CD4-positive, alpha-beta T cell treated with Interleukin-15 for 4 hours (primary cell): ENCODE results near the gene ZC3H12C.
A peak's percentile ranks its signal among the peaks of the same experiment; 100 is the strongest.
"Not testable (repeated sequence)": the region's sequence is repeated elsewhere in the genome, so short reads cannot be mapped to it uniquely, and the experiment has no call there.

ENCODE experiments used
- DNase-seq: peaks from one replicate; pipeline ENCODE4 v3.0.0-alpha.2; 2020; ENCODE audit warnings: low spot score

Gene ZC3H12C

GRCh38 chr11:110092515-110093406 is at the start of gene ZC3H12C:
ZC3H12C (plus strand) TSS chr11:110093392; CDS start chr11:110093412, 20 bp downstream.
- peak; percentile 6 for DNase-seq

DNA sequence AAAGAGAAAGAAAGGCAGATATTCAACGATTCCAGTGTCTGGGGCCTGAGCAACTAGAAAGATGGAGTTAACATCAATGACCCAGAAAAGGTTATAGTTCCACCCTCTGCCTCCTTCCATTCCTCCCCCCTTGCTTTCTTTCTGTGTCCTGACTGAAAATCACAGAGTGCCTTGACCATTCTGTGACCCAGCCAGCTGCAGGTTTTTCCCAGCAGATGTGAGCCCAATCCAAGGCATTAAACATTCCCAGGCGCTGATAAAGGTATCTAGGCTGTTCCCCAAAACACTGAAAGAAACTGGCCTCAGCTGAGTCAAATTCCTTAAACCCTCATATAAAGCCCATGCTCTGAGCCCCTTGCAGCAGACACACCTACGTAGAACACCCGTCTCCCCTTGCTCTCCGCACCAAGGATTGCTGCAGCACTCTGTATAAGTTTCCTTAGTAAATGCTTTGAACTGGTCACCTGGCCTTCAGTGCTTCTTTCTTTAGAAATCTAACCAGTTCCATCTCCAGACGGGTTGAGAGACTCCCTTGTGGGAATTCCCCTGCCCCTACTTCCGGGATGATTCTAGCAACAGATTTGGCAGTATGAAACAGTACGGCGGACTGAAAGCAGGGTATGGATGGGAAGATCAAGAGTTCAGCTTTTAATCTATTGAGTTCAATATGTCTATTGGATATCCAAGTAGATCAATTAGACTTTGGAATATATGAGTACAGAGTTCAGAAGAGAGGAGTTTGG is 48.8 kb upstream of the ZC3H12C start:
- no peak for DNase-seq

- DNase-seq = no peak
Observed at GRCh38 chr11:110046775-110047380, 46.3 kb upstream of the ZC3H12C start.

DNA sequence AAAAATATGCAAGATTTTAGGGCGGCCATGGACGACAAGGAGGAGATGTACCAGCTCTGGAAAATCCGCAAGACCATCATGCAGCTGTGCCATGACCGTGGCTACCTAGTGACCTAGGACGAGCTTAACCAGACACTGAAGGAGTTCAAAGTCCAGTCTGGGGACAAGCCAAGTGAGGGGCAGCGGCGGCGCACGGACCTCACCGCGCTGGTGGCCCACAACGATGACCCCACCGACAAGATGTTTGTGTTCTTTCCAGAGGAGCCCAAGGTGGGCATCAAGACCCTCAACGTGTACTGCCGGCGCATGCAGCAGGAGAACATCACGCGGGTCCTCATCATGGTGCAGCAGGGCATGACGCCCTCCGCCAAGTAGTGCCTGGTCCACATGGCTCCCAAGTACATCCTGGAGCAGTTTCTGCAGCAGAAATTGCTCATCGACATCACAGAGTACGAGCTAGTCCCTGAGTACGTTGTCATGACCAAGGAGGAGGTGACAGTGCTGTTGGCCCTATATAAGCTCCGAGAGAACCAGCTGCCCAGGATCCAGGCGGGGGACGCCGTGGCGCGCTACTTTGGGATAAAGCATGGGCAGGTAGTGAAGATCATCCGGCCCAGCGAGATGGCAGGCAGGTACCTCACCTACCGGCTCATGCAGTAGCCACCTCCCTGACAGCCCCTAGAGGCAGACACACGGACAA is 43.5 kb upstream of the ZC3H12C start:
- DNase-seq = no peak

DNA sequence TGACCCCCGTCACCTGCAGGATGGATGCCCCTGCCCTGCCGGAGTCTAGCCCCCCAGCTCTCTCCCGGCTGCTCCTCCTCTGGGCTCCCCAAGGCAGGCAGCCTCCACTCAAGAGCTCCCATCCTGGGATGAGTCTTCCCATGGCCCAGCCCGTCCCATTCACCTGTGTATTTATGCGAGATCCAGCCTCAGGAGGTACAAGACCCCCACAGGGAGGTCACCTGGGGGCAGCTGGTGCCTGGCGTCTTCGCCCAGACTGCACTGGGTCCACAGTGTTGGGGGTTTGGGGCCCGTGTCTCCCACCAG is 43.0 kb upstream of the ZC3H12C start:
- no peak for DNase-seq

DNA sequence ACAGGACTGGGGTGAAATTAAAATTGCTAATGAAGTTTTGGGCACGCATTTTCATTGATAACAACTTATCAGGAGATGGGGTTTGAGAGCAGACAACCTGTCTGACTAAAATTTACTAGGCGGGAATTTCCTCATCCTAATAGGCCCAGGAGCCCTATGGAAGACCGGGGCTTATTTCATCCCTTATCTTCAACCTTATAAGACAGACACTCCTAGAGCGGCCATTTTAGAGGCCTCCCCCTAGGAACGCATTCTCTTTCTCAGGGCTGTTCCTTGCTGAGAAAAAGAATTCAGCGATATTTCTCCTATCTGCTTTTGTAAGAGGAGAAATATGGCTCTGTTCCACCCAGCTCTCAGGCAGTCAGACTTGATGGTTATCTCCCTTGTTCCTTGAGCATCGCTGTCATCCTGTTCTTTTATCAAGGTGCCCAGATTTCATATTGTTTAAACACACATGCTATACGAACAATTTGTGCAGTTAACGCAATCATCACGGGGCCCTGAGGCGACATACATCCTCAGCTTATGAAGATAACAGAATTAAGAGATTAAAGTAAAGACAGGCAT is 39.3 kb upstream of the ZC3H12C start:
- DNase-seq = no peak

- DNase-seq = no peak
Observed at GRCh38 chr11:110056956-110057355, 36.2 kb upstream of the ZC3H12C start.

GRCh38 chr11:110059706-110060463 is 33.3 kb upstream of the ZC3H12C start:
- DNase-seq = no peak

DNA sequence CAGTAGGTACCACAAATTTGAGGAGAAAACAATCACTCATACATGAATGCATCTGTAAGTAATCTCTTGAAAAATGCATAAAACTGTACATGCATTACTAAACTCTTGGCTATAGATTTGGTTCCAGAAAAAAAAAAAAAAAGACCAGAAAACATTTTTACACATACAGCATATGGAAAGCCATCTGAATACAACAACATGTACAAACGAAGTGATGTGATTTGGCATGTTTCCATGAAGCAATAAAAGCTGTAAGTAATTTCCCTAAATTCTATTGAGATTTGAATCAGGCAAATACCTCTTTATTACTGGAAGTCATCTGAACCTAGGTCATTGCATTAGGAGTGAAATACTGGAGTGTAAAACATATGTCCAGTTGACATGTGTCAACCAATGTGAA is 31.9 kb upstream of the ZC3H12C start:
- DNase-seq = no peak

GRCh38 chr11:110062247-110062646 is 30.9 kb upstream of the ZC3H12C start:
- no peak for DNase-seq

- DNase-seq = no peak
Observed at GRCh38 chr11:110065189-110065588, 28.0 kb upstream of the ZC3H12C start.

- DNase-seq = not testable (repeated sequence)
Observed at GRCh38 chr11:110068001-110068400, 25.2 kb upstream of the ZC3H12C start.

DNA sequence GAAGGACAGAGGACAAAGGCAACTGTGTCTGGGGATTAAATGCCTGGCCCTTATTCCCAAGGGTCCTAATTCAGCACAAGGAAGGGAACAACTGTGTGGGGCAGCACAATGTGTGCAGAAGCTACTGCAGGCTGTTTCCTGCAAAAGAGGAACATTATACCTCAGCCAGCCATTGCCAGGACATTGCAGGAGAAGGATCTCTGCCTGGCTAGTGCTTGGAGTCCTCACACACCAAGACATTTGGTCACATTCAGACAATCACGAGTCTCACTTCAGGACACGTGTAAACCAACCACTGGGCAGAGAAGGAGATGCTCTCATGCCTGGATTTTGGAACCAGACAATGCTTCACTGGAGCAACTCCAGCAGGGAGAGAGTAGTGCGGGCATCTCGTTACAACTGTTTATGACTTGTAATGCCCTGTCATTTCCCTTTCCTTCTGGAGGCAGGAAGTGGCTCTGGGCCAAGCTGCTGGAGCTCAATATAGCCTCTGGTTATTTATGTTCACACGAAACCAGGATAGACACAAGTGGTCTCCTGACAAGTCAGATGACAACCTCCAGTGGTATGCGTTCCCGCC is 23.9 kb upstream of the ZC3H12C start:
- DNase-seq = no peak

DNA sequence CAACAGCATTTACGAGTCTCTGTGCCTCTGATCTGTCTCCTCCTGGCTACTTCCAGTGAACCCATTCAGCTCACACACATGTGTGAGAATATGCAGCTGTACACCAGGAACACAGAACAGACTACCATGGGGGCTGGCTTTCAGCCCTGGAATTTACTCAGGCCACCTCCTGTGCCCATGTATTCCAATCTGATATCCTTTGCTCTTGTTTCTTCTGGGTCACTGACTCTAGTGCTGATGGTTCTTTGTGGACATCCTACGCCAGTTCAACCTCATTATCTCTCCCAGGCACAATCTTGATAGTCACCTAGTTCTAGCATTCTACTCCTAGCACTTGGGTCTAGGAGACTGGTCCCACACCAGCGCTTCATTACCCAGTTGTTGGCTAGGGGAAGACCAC is 23.0 kb upstream of the ZC3H12C start:
- DNase-seq = no peak

GRCh38 chr11:110071197-110071596 is 22.0 kb upstream of the ZC3H12C start:
- no peak for DNase-seq

GRCh38 chr11:110072930-110073329 is 20.3 kb upstream of the ZC3H12C start:
- DNase-seq = no peak

DNA sequence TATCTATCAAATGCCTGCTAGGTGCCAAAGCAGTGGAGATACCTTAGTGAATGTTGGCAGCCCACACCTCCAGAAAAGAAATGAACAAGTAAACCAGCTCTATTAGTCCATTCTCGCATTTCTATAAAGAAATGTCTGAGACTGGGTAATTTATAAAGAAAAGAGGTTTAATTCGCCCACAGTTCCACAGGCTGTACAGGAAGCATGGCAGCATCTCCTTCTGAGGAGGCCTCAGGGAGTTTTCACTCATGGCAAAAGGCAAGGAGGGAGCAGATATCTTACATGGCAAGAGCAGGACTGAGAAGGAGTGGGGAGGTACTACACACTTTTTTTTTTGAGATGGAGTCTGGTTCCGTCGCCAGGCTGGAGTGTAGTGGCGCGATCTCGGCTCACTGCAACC is 18.7 kb upstream of the ZC3H12C start:
- DNase-seq = no peak

GRCh38 chr11:110075105-110075846 is 17.9 kb upstream of the ZC3H12C start:
- DNase-seq = no peak

GRCh38 chr11:110075847-110076208 is 17.4 kb upstream of the ZC3H12C start:
- no peak for DNase-seq

DNA sequence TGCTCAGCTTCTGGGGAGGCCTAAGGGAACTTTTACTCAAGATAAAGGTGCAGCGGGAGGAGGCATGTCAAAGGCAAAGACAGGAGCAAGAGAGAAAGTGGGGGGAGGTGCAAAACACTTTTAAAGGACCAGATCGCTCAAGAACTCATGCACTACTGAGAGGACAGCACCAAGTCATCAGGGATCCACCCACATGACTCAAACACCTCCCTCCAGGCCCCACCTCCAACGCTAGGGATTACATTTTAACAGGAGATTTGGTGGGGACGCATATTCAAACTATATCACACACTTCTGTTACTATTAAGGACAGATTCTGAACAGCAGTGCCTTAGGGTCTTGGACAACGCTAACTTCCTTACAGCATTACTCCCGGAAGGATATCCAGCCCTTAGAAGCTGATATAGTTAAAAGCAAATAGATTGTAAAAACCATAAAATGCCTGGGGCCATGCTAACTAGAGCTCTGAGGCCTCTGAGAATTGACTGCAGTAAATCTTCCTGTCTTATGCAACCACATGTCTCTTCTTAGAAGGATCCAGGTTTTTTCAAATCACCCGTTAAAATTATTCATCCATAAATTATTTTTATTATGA is 16.7 kb upstream of the ZC3H12C start:
- DNase-seq = no peak
